Upper lobe of right lung (tissue), 1 donor: Measurements from ENCODE around the gene ASPM. TPM values are rescaled to one million over a fixed set of nuclear protein-coding genes. Genes with fewer than 3 reads are reported as not detected.

Source experiments
- ATAC-seq: fragments of 200-7000 bp; cut with Tn5 transposase; one replicate; pipeline ENCODE4 v1.9.1; 2020; ENCODE audit warnings: mild to moderate bottlenecking, moderate library complexity
- DNase-seq: peaks from one replicate; pipeline ENCODE4 v3.0.0-alpha.2; 2020
- H3K27ac ChIP-seq: fragments of 200-600 bp; one replicate; pipeline ENCODE4 v1.8.0; 2022
- H3K27me3 ChIP-seq: fragments of 200-600 bp; one replicate; pipeline ENCODE4 v1.8.0; 2022; ENCODE audit warnings: mild to moderate bottlenecking
- H3K36me3 ChIP-seq: fragments of 200-600 bp; one replicate; pipeline ENCODE4 v1.8.0; 2022
- H3K4me1 ChIP-seq: fragments of 200-600 bp; one replicate; pipeline ENCODE4 v1.8.0; 2022
- H3K4me3 ChIP-seq: fragments of 200-600 bp; one replicate; pipeline ENCODE4 v1.8.0; 2022; ENCODE audit warnings: mild to moderate bottlenecking
- H3K9me3 ChIP-seq: fragments of 200-600 bp; one replicate; pipeline ENCODE4 v1.8.0; 2022
- intact Hi-C: fragments of 100-400 bp; cut with DNase I; formaldehyde crosslinking; loops from one replicate; pipeline ENCODE4 v1.11.0; 2022
- total RNA-seq: library from RNA; stranded (reverse); fragmentation: NEBNext Ultra II Directional; extraction: Animal tissue kit (Norgen Biotek cat#: 25700); gene quantifications from one replicate; pipeline ENCODE4 v1.2.1, GENCODE V29; 2021
- TF ChIP-seq, protein P1 (sequence below): fragments of 200-600 bp; IDR thresholded peaks from one replicate; pipeline ENCODE4 v1.8.0; 2022; ENCODE audit warnings: antibody characterized with exemption
- donor health status: DM: no; HTN: yes; CAD: no; lungs with severe emphysema.

Gene ASPM
- total RNA-seq, 1 donor from 2014 or later, result 0.46 TPM

DNA sequence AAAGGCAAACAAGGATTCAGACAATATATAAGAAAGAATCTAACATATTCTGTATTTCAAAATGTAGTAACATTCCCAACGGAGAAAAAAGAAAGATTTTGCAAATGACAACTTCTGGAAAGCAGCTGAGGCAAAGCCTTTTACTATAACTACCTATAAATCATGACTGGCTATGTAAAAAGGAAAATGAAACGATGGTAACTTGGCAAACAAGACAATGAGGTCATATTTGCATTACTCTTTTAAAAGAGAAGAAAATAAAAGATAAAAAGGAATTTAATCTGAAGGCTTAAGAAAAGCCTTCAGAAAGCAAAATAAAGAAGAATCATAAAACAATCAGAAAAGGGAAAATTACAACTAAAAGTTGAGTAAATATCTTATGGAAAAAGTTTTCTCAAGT lies 25.1 kb upstream of the ASPM start:
- ATAC-seq, result no peak
- intact Hi-C loops, result no loop called here

DNA sequence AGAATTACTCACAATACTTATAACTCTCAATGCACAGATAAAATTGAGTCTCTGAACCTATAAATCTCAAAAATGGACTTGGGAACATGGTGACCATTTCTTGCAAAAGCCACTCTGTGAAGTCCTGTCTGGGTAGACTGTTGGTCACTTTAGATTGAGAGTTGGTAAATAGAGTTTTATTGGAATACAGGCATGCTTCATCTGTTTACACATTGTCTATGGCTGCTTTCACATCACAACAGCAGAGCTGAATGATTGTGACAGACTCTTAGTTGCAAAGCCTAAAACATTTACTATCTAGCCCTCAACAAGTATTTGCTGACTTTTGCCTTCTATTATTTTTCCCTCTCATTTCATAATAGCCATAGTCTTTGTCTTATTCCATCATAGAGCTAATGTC lies 24.1 kb upstream of the ASPM start:
- intact Hi-C loops, result no loop called here
- Histone ChIP-seq H3K27me3 (no peaks in the 10 kb centered on the region), H3K27ac (no peak overlapping the region), H3K36me3 (peaks cover 19% of the 10 kb centered on the region), H3K4me3 (no peak overlapping the region), H3K4me1 (peaks cover 3% of the 10 kb centered on the region), H3K9me3 (no peaks in the 10 kb centered on the region)
- no peak for ATAC-seq
- DNase-seq, result no peak
- TF ChIP-seq, protein P1, sequence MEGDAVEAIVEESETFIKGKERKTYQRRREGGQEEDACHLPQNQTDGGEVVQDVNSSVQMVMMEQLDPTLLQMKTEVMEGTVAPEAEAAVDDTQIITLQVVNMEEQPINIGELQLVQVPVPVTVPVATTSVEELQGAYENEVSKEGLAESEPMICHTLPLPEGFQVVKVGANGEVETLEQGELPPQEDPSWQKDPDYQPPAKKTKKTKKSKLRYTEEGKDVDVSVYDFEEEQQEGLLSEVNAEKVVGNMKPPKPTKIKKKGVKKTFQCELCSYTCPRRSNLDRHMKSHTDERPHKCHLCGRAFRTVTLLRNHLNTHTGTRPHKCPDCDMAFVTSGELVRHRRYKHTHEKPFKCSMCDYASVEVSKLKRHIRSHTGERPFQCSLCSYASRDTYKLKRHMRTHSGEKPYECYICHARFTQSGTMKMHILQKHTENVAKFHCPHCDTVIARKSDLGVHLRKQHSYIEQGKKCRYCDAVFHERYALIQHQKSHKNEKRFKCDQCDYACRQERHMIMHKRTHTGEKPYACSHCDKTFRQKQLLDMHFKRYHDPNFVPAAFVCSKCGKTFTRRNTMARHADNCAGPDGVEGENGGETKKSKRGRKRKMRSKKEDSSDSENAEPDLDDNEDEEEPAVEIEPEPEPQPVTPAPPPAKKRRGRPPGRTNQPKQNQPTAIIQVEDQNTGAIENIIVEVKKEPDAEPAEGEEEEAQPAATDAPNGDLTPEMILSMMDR, result no peak

More for the DNA sequence above, 25.1 kb upstream of the ASPM start:
- Histone ChIP-seq H3K4me1 (peaks cover 3% of the 10 kb centered on the region), H3K9me3 (no peaks in the 10 kb centered on the region), H3K27me3 (no peaks in the 10 kb centered on the region), H3K36me3 (peaks cover 29% of the 10 kb centered on the region), H3K4me3 (no peak overlapping the region), H3K27ac (no peak overlapping the region)
- TF ChIP-seq, protein P1, result no peak
- DNase-seq, result no peak

DNA sequence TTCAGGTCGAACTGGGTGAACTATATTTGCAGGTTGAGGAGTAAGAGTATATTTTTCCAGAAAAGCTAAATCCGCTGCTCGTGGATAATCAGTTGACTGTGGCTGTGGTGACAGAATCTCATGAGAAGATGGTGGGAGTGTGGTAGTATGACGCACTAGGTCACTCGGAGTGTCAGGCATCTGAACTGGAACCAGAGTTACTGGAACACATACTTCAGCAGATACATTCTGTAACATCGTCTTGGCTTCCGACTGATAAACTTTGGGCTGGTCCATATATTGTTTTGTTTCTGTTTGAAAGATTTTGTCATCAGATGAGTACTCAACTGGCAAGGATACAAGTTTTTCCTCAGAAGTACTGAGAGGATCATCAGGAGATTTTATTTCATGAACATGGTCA lies 13.0 kb upstream of the ASPM start:
- ATAC-seq (no peak), DNase-seq (no peak)
- intact Hi-C loops, result no loop called here
- H3K27ac ChIP-seq, result no peak overlapping the region
- no peaks in the 10 kb centered on the region for H3K4me1 ChIP-seq
- no peaks in the 10 kb centered on the region for H3K27me3 ChIP-seq
- H3K4me3 ChIP-seq, result no peak overlapping the region
- H3K36me3 ChIP-seq, result peaks cover 12% of the 10 kb centered on the region
- TF ChIP-seq, protein P1, result no peak
- H3K9me3 ChIP-seq, result no peaks in the 10 kb centered on the region

DNA sequence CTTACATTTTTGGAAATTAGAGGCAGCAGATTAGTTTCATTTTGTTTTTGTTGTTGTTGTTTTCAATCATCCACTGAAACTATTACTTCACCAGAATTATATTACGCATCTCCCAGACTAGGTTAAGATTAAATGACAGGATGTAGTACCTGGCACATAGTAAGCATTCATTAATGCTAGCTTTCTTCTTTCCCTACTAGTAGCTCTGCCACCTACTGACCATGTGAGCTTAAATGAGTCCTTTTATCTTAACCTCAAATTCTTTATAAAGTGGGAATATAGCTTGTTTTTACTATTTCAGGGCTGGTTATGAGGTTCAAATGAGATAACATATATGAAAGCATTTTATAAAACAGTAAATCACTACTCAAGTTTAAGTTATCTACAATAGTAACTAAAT lies 10.2 kb upstream of the ASPM start:
- ATAC-seq (no peak), DNase-seq (no peak)
- Histone ChIP-seq H3K4me3 (no peak overlapping the region), H3K4me1 (no peaks in the 10 kb centered on the region), H3K27ac (no peak overlapping the region), H3K9me3 (no peaks in the 10 kb centered on the region), H3K27me3 (no peaks in the 10 kb centered on the region), H3K36me3 (peaks cover 12% of the 10 kb centered on the region)
- intact Hi-C loops, result no loop called here
- TF ChIP-seq, protein P1, result no peak

DNA sequence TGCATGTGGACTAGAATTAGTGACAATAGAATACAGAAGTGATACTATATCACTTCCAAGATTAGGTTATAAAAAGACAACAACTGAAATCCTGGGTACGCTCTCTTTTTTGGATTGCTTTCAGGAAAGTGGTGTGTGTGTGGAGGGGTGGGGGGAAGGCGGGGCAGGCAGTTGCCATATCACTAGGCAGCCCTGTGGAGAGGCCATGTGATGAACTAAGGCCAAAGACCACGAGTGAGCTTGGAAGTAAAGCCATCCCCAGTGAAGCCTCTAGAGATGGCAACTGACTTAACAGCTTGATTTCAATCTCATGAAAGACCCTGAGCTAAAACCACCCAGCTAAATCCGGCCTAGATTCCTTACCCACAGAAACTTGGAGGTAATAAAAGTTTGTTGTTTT lies 6.2 kb upstream of the ASPM start:
- Histone ChIP-seq H3K9me3 (no peaks in the 10 kb centered on the region), H3K27me3 (no peaks in the 10 kb centered on the region), H3K36me3 (peaks cover 4% of the 10 kb centered on the region), H3K4me3 (no peak overlapping the region), H3K27ac (no peak overlapping the region), H3K4me1 (no peaks in the 10 kb centered on the region)
- intact Hi-C loops, result no loop called here
- TF ChIP-seq, protein P1, result no peak
- no peak for ATAC-seq
- no peak for DNase-seq

DNA sequence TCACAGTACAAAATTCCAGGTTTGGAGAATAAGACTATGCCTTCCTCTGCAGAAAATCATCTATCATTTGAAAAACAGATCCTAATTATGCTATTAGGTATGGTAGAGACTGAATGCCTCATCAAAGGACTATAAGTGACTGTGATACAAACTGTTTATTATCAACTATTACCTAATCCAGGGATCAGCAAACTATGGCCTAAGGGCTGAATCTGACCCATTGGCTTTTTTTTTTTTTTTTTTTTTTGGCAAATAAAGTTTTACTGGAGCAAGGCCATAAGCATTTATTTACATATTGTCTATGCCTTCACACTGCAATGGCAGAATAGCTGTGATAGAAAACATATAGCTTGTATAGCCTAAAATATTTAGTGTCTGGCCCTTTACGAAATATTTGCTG lies 4.7 kb upstream of the ASPM start:
- Histone ChIP-seq H3K9me3 (no peaks in the 10 kb centered on the region), H3K36me3 (no peaks in the 10 kb centered on the region), H3K4me1 (no peaks in the 10 kb centered on the region), H3K27me3 (no peaks in the 10 kb centered on the region), H3K27ac (no peak overlapping the region), H3K4me3 (no peak overlapping the region)
- ATAC-seq (no peak), DNase-seq (no peak)
- intact Hi-C loops, result no loop called here
- TF ChIP-seq, protein P1, result no peak
